GM12878 (cell line): ENCODE data around the gene FALEC. TPM values are rescaled to one million over a fixed set of nuclear protein-coding genes. Genes with fewer than 3 reads are reported as not detected.

Experiments used
- ATAC-seq: fragments of 200-7000 bp; cut with Tn5 transposase; 3 replicates; pipeline ENCODE4 v1.9.1; 2020; ENCODE audit warnings: mild to moderate bottlenecking, moderate library complexity
- BruUV-seq: library from RNA; stranded (reverse); fragments of 400-500 nt; replicated peaks from 2 replicates; lab custom pipeline; 2021; lab: Mats Ljungman, UMichigan
- CTCF ChIA-PET: fragments of 300-600 bp; sonication (Branson Sonifier 250); formaldehyde crosslinking; extraction: SDS; loops from one replicate; lab custom pipeline; 2021; ENCODE audit warnings: inconsistent platforms; lab: Yijun Ruan, JAX
- POLR2A ChIA-PET: fragments of 350-600 bp; formaldehyde crosslinking; extraction: SDS; loops from one replicate; lab custom pipeline; 2021; ENCODE audit warnings: inconsistent platforms; lab: Charles Lee
- RAD21 ChIA-PET: fragments of 300-600 bp; sonication (Branson Sonifier 250); formaldehyde crosslinking; loops from one replicate; lab custom pipeline; 2023; ENCODE audit warnings: antibody characterized with exemption; ENCODE audit not compliant: unreplicated experiment; lab: Charles Lee
- SMC1A ChIA-PET: fragments of 300-600 bp; sonication (Branson Sonifier 250); formaldehyde crosslinking; loops from one replicate; lab custom pipeline; 2023; ENCODE audit not compliant: unreplicated experiment, uncharacterized antibody; lab: Charles Lee
- DNase-seq: peaks from one replicate; pipeline ENCODE4 v3.0.0-alpha.2; 2011; ENCODE audit warnings: low read depth, low spot score
- FAIRE-seq: peaks from 3 replicates; lab custom pipeline; 2011; peaks lifted over from hg19 to GRCh38; lab: Jason Lieb, UNC
- H2AFZ ChIP-seq: 2 replicates; pipeline ENCODE4 v1.6.0; 2011; ENCODE audit warnings: low read depth, low read length, control low read depth; ENCODE audit not compliant: control insufficient read depth
- H3K27ac ChIP-seq: 2 replicates; pipeline ENCODE4 v1.5.1; 2011; ENCODE audit warnings: control low read depth; ENCODE audit not compliant: control insufficient read depth, insufficient read depth
- H3K27me3 ChIP-seq, 2 experiments: replicated peaks in 1 of 2; 2 replicates each; pipeline versions ENCODE4 v1.6.0 to v1.6.1; 2011; ENCODE audit warnings: low read length in 1 of 2; ENCODE audit not compliant: control insufficient read depth in 2 of 2, insufficient read depth in 2 of 2
- H3K36me3 ChIP-seq, 2 experiments: 2 replicates each; pipeline ENCODE4 v1.5.1; 2011; ENCODE audit warnings: low read length in 1 of 2; ENCODE audit not compliant: control insufficient read depth in 2 of 2, insufficient read depth in 2 of 2
- H3K4me1 ChIP-seq: 2 replicates; pipeline ENCODE4 v1.6.1; 2011; ENCODE audit warnings: mild to moderate bottlenecking, low read length, moderate library complexity, mixed read lengths; ENCODE audit not compliant: control insufficient read depth, insufficient read depth
- H3K4me2 ChIP-seq: 2 replicates; pipeline ENCODE4 v1.6.0; 2011; ENCODE audit warnings: control low read depth; ENCODE audit not compliant: control insufficient read depth, insufficient read depth
- H3K4me3 ChIP-seq: fragments of 200-600 bp; sonication (generic); 2 replicates; pipeline ENCODE4 v1.5.1; 2016
- H3K79me2 ChIP-seq: 2 replicates; pipeline ENCODE4 v1.6.0; 2011; ENCODE audit warnings: low read length; ENCODE audit not compliant: control insufficient read depth, insufficient read depth
- H3K9ac ChIP-seq: 2 replicates; pipeline ENCODE4 v1.8.0; 2011; ENCODE audit warnings: low read length, control low read depth, mixed read lengths; ENCODE audit not compliant: control insufficient read depth, insufficient read depth
- H3K9me3 ChIP-seq: replicated peaks from 3 replicates; pipeline ENCODE4 v1.5.1; 2011; ENCODE audit warnings: mild to moderate bottlenecking, low read length; ENCODE audit not compliant: control insufficient read depth, insufficient read depth
- H4K20me1 ChIP-seq: 2 replicates; pipeline ENCODE4 v1.6.0; 2011; ENCODE audit not compliant: control insufficient read depth, insufficient read depth
- EP300 ChIP-seq, 2 experiments: fragments of 150-350 bp in 1 of 2; IDR thresholded peaks; 2 replicates each; pipeline ENCODE4 v1.6.1; 2011 to 2012; ENCODE audit warnings: low read depth in 2 of 2, low read length in 2 of 2, borderline replicate concordance in 1 of 2, improper control_type of control experiment in 1 of 2, inconsistent platforms in 1 of 2; ENCODE audit not compliant: control insufficient read depth in 1 of 2
- FOXK2 ChIP-seq: fragments of 450-650 bp; IDR thresholded peaks from 2 replicates; pipeline ENCODE4 v1.6.1; 2017; ENCODE audit warnings: mild to moderate bottlenecking, moderate library complexity
- KAT2A ChIP-seq: conservative IDR thresholded peaks from 2 replicates; pipeline ENCODE4 v1.6.1; 2011; ENCODE audit warnings: low read depth, low read length; ENCODE audit not compliant: control insufficient read depth
- MTA3 ChIP-seq: IDR thresholded peaks from 2 replicates; pipeline ENCODE4 v1.6.1; 2012; ENCODE audit warnings: low read length, inconsistent platforms, borderline replicate concordance
- MXI1 ChIP-seq: fragments of 150-350 bp; IDR thresholded peaks from 2 replicates; pipeline ENCODE4 v1.6.1; 2011; ENCODE audit warnings: low read depth, mild to moderate bottlenecking, inconsistent platforms, low read length, improper control_type of control experiment
- SIN3A ChIP-seq: IDR thresholded peaks from 2 replicates; pipeline ENCODE4 v1.6.1; 2012; ENCODE audit warnings: low read depth, low read length, improper control_type of control experiment
- SIX5 ChIP-seq: IDR thresholded peaks from 2 replicates; pipeline ENCODE4 v1.6.1; 2011; ENCODE audit warnings: mild to moderate bottlenecking, low read depth, low read length, moderate library complexity; ENCODE audit not compliant: severe bottlenecking
- TARDBP ChIP-seq: IDR thresholded peaks from 2 replicates; pipeline ENCODE4 v1.6.1; 2016; ENCODE audit warnings: borderline replicate concordance
- TCF3 ChIP-seq: IDR thresholded peaks from 2 replicates; pipeline ENCODE4 v1.6.1; 2012; ENCODE audit warnings: low read depth, mild to moderate bottlenecking, low read length, borderline replicate concordance; ENCODE audit not compliant: insufficient read depth
- YY1 ChIP-seq: IDR thresholded peaks from 2 replicates; pipeline ENCODE4 v1.6.1; 2011; ENCODE audit warnings: low read depth, mild to moderate bottlenecking, low read length
- ZSCAN29 ChIP-seq: fragments of 450-650 bp; IDR thresholded peaks from 2 replicates; pipeline ENCODE4 v1.6.1; 2017; ENCODE audit warnings: mild to moderate bottlenecking, moderate library complexity
- WGBS: methylation state at CpG from one replicate; pipeline ENCODE4 v1.1.6; 2016; ENCODE audit warnings: low lambda C conversion rate; ENCODE audit not compliant: insufficient replicate concordance, insufficient coverage; ENCODE audit errors: missing lambda C conversion rate; 5-methylcytosine and 5-hydroxymethylcytosine counted together
- in situ Hi-C: fragments of 300-500 bp; cut with MboI; formaldehyde crosslinking; loops from 9 replicates; pipeline ENCODE4 v1.14.3; 2018; ENCODE audit warnings: mixed read lengths
- intact Hi-C: fragments of 100-400 bp; cut with micrococcal nuclease; formaldehyde crosslinking; loops from one replicate; pipeline ENCODE4 v1.14.2; 2022; ENCODE audit not compliant: unreplicated experiment
- polyA plus RNA-seq, 11 experiments: library from polyadenylated mRNA; depleted of rRNA in 4 of 11; unstranded in 6 of 11; stranded (reverse) in 5 of 11; fragments of >200 nt; fragmentation: Nextera tagmentation in 4 of 11; fragmentation: Illumina TruSeq in 1 of 11; extraction: Ambion mirVana in 4 of 11; extraction: Trizol in 1 of 11; gene quantifications; 1 replicate in 1 of 11; 2 replicates in 10 of 11; pipeline versions ENCODE4 v1.2.1 to v1.2.3, GENCODE V29; 2011 to 2016; ENCODE audit warnings: inconsistent platforms in 2 of 11, missing spikeins in 2 of 11, low read depth in 1 of 11
- total RNA-seq, 4 experiments: library from RNA; depleted of rRNA in 3 of 4; stranded (reverse); fragments of >200 nt in 3 of 4; fragmentation: Illumina TruSeq in 1 of 4; extraction: Trizol in 1 of 4; gene quantifications; 2 replicates each; pipeline versions ENCODE4 v1.2.1 to v1.2.3, GENCODE V29; 2013 to 2021
- TF ChIP-seq, protein P1 (sequence below): fragments of 450-650 bp; IDR thresholded peaks from 2 replicates; pipeline ENCODE4 v1.6.1; 2017; ENCODE audit warnings: low read depth, mild to moderate bottlenecking, moderate library complexity
- TF ChIP-seq, protein P2 (sequence below): fragments of 450-650 bp; IDR thresholded peaks from 2 replicates; pipeline ENCODE4 v1.6.1; 2017; ENCODE audit warnings: mild to moderate bottlenecking, low read depth, inconsistent platforms; ENCODE audit not compliant: poor library complexity, severe bottlenecking
- TF ChIP-seq, protein P3 (sequence below): IDR thresholded peaks from 2 replicates; pipeline ENCODE4 v1.6.1; 2011; ENCODE audit warnings: borderline replicate concordance, low read depth, mild to moderate bottlenecking, moderate library complexity, low read length; ENCODE audit not compliant: insufficient read depth, poor library complexity, severe bottlenecking

FALEC gene
- total and polyA plus RNA-seq, 10 of the 15 experiments (the other 5 are each of a cell fraction or from before 2014, with no cell fraction given): 0.21 to 0.71 (median 0.32) TPM; not detected in 3

DNA sequence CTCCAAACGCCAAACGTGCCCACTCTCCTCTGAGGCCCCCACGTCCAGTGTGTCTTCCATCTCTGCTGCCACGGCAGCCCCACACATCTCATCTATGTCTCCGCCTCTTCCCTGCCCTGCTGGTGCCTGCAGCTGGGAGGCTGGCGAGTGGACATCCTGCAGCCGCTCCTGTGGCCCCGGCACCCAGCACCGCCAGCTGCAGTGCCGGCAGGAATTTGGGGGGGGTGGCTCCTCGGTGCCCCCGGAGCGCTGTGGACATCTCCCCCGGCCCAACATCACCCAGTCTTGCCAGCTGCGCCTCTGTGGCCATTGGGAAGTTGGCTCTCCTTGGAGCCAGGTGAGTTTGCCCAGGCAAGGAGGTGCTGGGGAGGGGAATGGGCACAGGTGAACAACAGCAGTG lies 42.3 kb downstream of the FALEC start:
- in situ Hi-C loops (no loop called here), intact Hi-C loops (no loop called here)
- no peak overlapping the region for H3K4me2 ChIP-seq
- no peak for FAIRE-seq
- CTCF ChIA-PET: interaction anchor here (0.7 to 1.5 kb wide), 4 partner anchors 20 to 303 kb away, joined by 3 to 4 read pairs (median 3); partner anchors contain the start of gene GOLPH3L
- SMC1A ChIA-PET: interaction anchor here (12.5 kb wide), 1 partner anchor 58 kb away, joined by 367 read pairs; no protein-coding TSS in a partner anchor
- no peaks in the 10 kb centered on the region for H3K36me3 ChIP-seq
- POLR2A ChIA-PET: interaction anchor here (0.5 to 1.4 kb wide), 2 partner anchors 9 to 218 kb away, joined by 3 to 9 read pairs; no protein-coding TSS in a partner anchor
- no peak overlapping the region for H3K4me3 ChIP-seq
- ATAC-seq: no peak
- no peak for DNase-seq
- no peak overlapping the region for H3K9ac ChIP-seq
- H4K20me1 ChIP-seq: no peaks in the 10 kb centered on the region
- H3K27ac ChIP-seq: no peak overlapping the region
- TF ChIP-seq FOXK2 (no peak), EP300 (IDR thresholded peaks at IDR 0.05; ENCODE audit: borderline replicate concordance in 1 of 2, control insufficient read depth in 1 of 2, low read depth in 2 of 2, low read length in 2 of 2) (no peak), MTA3 (no peak), SIX5 (no peak), KAT2A (no peak), ZSCAN29 (no peak), TARDBP (no peak), TCF3 (no peak), YY1 (no peak), MXI1 (no peak), SIN3A (no peak)
- TF ChIP-seq, protein P1, sequence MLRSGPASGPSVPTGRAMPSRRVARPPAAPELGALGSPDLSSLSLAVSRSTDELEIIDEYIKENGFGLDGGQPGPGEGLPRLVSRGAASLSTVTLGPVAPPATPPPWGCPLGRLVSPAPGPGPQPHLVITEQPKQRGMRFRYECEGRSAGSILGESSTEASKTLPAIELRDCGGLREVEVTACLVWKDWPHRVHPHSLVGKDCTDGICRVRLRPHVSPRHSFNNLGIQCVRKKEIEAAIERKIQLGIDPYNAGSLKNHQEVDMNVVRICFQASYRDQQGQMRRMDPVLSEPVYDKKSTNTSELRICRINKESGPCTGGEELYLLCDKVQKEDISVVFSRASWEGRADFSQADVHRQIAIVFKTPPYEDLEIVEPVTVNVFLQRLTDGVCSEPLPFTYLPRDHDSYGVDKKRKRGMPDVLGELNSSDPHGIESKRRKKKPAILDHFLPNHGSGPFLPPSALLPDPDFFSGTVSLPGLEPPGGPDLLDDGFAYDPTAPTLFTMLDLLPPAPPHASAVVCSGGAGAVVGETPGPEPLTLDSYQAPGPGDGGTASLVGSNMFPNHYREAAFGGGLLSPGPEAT: no peak
- TF ChIP-seq, protein P2, sequence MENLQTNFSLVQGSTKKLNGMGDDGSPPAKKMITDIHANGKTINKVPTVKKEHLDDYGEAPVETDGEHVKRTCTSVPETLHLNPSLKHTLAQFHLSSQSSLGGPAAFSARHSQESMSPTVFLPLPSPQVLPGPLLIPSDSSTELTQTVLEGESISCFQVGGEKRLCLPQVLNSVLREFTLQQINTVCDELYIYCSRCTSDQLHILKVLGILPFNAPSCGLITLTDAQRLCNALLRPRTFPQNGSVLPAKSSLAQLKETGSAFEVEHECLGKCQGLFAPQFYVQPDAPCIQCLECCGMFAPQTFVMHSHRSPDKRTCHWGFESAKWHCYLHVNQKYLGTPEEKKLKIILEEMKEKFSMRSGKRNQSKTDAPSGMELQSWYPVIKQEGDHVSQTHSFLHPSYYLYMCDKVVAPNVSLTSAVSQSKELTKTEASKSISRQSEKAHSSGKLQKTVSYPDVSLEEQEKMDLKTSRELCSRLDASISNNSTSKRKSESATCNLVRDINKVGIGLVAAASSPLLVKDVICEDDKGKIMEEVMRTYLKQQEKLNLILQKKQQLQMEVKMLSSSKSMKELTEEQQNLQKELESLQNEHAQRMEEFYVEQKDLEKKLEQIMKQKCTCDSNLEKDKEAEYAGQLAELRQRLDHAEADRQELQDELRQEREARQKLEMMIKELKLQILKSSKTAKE: no peak
- TF ChIP-seq, protein P3, sequence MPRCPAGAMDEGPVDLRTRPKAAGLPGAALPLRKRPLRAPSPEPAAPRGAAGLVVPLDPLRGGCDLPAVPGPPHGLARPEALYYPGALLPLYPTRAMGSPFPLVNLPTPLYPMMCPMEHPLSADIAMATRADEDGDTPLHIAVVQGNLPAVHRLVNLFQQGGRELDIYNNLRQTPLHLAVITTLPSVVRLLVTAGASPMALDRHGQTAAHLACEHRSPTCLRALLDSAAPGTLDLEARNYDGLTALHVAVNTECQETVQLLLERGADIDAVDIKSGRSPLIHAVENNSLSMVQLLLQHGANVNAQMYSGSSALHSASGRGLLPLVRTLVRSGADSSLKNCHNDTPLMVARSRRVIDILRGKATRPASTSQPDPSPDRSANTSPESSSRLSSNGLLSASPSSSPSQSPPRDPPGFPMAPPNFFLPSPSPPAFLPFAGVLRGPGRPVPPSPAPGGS: no peak
- WGBS: 69% methylated on average over 15 of the region's 15 CpGs
- H3K79me2 ChIP-seq: peaks cover 14% of the 10 kb centered on the region
- H3K4me1 ChIP-seq: peaks cover 7% of the 10 kb centered on the region; the same call in 1 of the 2 replicates
- RAD21 ChIA-PET: interaction anchor here (1.4 kb wide), 1 partner anchor 22 kb away, joined by 3 read pairs; the partner anchor contains the start of gene MCL1
- no peaks in the 10 kb centered on the region for H3K27me3 ChIP-seq
- no peaks in the 10 kb centered on the region for H3K9me3 ChIP-seq
- BruUV-seq: no TSS peak
- H2AFZ ChIP-seq: no peak overlapping the region
